OCI-LY3 (cell line): ENCODE measurements around the gene MYH9.
A peak's percentile ranks its signal among the peaks of the same experiment; 100 is the strongest.

ENCODE experiments used
- H2AFZ ChIP-seq: fragments of 200-600, 300-600 bp; shearing (Covaris generic); 2 replicates; pipeline ENCODE4 v1.6.0; 2014; ENCODE audit warnings: antibody characterized with exemption, low read depth, low read length
- H3K27ac ChIP-seq: fragments of 200-600, 300-600 bp; sonication (generic); 2 replicates; pipeline ENCODE4 v1.5.1; 2014; ENCODE audit warnings: mild to moderate bottlenecking, low read length, moderate library complexity, mixed read lengths
- H3K27me3 ChIP-seq: fragments of 200-600, 300-600 bp; sonication (generic); 2 replicates; pipeline ENCODE4 v1.6.1; 2014; ENCODE audit warnings: low read depth, low read length, mixed read lengths
- H3K36me3 ChIP-seq: fragments of 200-600, 300-600 bp; sonication (generic); replicated peaks from 2 replicates; pipeline ENCODE3; 2014; ENCODE audit warnings: low read depth, low read length, mixed read lengths
- H3K4me1 ChIP-seq: fragments of 300-600, 200-600 bp; sonication (generic); 2 replicates; pipeline ENCODE4 v1.6.1; 2014; ENCODE audit warnings: low read length, mixed read lengths
- H3K4me2 ChIP-seq: fragments of 200-600, 300-600 bp; sonication (generic); 2 replicates; pipeline ENCODE4 v1.6.1; 2014; ENCODE audit warnings: low read length, mixed read lengths
- H3K4me3 ChIP-seq: fragments of 300-600, 200-600 bp; sonication (generic); 2 replicates; pipeline ENCODE4 v1.5.1; 2014; ENCODE audit warnings: antibody characterized with exemption, mild to moderate bottlenecking, low read length, moderate library complexity
- H3K79me2 ChIP-seq: fragments of 300-600, 200-600 bp; shearing (Covaris generic); 2 replicates; pipeline ENCODE4 v1.6.1; 2014; ENCODE audit warnings: mild to moderate bottlenecking, low read length, mixed read lengths
- H3K9ac ChIP-seq: fragments of 300-600, 200-600 bp; shearing (Covaris generic); 2 replicates; pipeline ENCODE4 v1.6.0; 2014; ENCODE audit warnings: mild to moderate bottlenecking, low read length, moderate library complexity
- H3K9me3 ChIP-seq: fragments of 200-600, 300-600 bp; shearing (Covaris generic); 2 replicates; pipeline ENCODE4 v1.6.1; 2014; ENCODE audit warnings: low read length, mixed read lengths; ENCODE audit not compliant: insufficient read depth
- H4K20me1 ChIP-seq: fragments of 200-600, 300-600 bp; sonication (generic); 2 replicates; pipeline ENCODE4 v1.6.1; 2016; ENCODE audit warnings: low read length, mixed read lengths; ENCODE audit not compliant: insufficient read depth
- EZH2phosphoT487 ChIP-seq: fragments of 200-600 bp; shearing (Covaris generic); IDR thresholded peaks from 2 replicates; pipeline ENCODE4 v1.6.1; 2018; ENCODE audit warnings: antibody characterized with exemption, mixed run types, low read depth
- TF ChIP-seq, protein P1 (sequence below): fragments of 200-600, 300-600 bp; sonication (generic); IDR thresholded peaks from 2 replicates; pipeline ENCODE4 v1.5.1; 2014; ENCODE audit warnings: antibody characterized with exemption, low read length, low read depth

Gene MYH9

GRCh38 chr22:36387959-36388726 lies at the start of gene MYH9:
TSS of gene MYH9 (minus strand) at chr22:36387967. CDS start at chr22:36349236, 38,731 bp downstream.
- Histone ChIP-seq H3K9me3 (no peaks in the 10 kb centered on the region), H3K4me3 (peak within 1 kb of the TSS; percentile 86)

GRCh38 chr22:36435516-36436415 lies 48.0 kb upstream of the MYH9 start:
- Histone ChIP-seq H3K27ac (peak overlapping the region; percentile 8; the same call in 1 of the 2 replicates), H3K4me1 (peaks cover 28% of the 10 kb centered on the region)

More at GRCh38 chr22:36387959-36388726, at the start of gene MYH9:
- Histone ChIP-seq H3K36me3 (peaks cover 17% of the 10 kb centered on the region), H3K4me2 (peak within 1 kb of the TSS; percentile 93), H3K4me1 (peaks cover 32% of the 10 kb centered on the region), H3K9ac (peak within 1 kb of the TSS; percentile 94), H3K27me3 (no peaks in the 10 kb centered on the region), H2AFZ (peak within 1 kb of the TSS; percentile 53), H4K20me1 (peaks cover 24% of the 10 kb centered on the region), H3K79me2 (peaks cover 47% of the 10 kb centered on the region), H3K27ac (peak within 1 kb of the TSS; percentile 96)
- TF ChIP-seq, protein P1, sequence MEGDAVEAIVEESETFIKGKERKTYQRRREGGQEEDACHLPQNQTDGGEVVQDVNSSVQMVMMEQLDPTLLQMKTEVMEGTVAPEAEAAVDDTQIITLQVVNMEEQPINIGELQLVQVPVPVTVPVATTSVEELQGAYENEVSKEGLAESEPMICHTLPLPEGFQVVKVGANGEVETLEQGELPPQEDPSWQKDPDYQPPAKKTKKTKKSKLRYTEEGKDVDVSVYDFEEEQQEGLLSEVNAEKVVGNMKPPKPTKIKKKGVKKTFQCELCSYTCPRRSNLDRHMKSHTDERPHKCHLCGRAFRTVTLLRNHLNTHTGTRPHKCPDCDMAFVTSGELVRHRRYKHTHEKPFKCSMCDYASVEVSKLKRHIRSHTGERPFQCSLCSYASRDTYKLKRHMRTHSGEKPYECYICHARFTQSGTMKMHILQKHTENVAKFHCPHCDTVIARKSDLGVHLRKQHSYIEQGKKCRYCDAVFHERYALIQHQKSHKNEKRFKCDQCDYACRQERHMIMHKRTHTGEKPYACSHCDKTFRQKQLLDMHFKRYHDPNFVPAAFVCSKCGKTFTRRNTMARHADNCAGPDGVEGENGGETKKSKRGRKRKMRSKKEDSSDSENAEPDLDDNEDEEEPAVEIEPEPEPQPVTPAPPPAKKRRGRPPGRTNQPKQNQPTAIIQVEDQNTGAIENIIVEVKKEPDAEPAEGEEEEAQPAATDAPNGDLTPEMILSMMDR: no peak
- no peak for TF ChIP-seq EZH2phosphoT487

GRCh38 chr22:36433318-36434231 lies 45.8 kb upstream of the MYH9 start:
- Histone ChIP-seq H3K9ac (no peak overlapping the region), H2AFZ (no peak overlapping the region), H3K4me3 (no peak overlapping the region), H3K4me2 (no peak overlapping the region), H4K20me1 (no peaks in the 10 kb centered on the region), H3K36me3 (no peaks in the 10 kb centered on the region), H3K4me1 (peaks cover 28% of the 10 kb centered on the region), H3K79me2 (no peaks in the 10 kb centered on the region), H3K9me3 (no peaks in the 10 kb centered on the region), H3K27ac (no peak overlapping the region), H3K27me3 (no peaks in the 10 kb centered on the region)
- TF ChIP-seq, protein P1: no peak
- no peak for TF ChIP-seq EZH2phosphoT487

More at GRCh38 chr22:36435516-36436415, 48.0 kb upstream of the MYH9 start:
- peak overlapping the region; percentile 52 for H3K4me3 ChIP-seq
- peak overlapping the region; percentile 2; the same call in 1 of the 2 replicates for H2AFZ ChIP-seq
- H3K4me2 ChIP-seq: peak overlapping the region; percentile 69
- no peak for TF ChIP-seq EZH2phosphoT487
- TF ChIP-seq, protein P1: 0 out of 2 replicates have a peak, but pooled peaks have one; percentile 9
- no peaks in the 10 kb centered on the region for H3K79me2 ChIP-seq
- H3K36me3 ChIP-seq: no peaks in the 10 kb centered on the region
- no peaks in the 10 kb centered on the region for H3K9me3 ChIP-seq
- no peaks in the 10 kb centered on the region for H3K27me3 ChIP-seq
- peak overlapping the region; percentile 15; the same call in 1 of the 2 replicates for H3K9ac ChIP-seq
- no peaks in the 10 kb centered on the region for H4K20me1 ChIP-seq
